Mammary epithelial cell (primary cell): Measurements from ENCODE around the gene THOP1.

Experiments used
- EZH2 ChIP-seq: IDR thresholded peaks from 2 replicates; pipeline ENCODE4 v1.6.1; 2012; ENCODE audit warnings: low read length, inconsistent platforms, borderline replicate concordance
- TF ChIP-seq, protein P1 (sequence below), 2 donors: IDR thresholded peaks in 1 of 2; conservative IDR thresholded peaks in 1 of 2; 2 replicates each; pipeline ENCODE4 v1.5.1; 2011 to 2012; ENCODE audit warnings: inconsistent platforms in 2 of 2, low read length in 2 of 2, mild to moderate bottlenecking in 2 of 2, control low read depth in 1 of 2, low read depth in 1 of 2; ENCODE audit not compliant: insufficient read depth in 1 of 2; ENCODE audit errors: extremely low read depth in 1 of 2

DNA sequence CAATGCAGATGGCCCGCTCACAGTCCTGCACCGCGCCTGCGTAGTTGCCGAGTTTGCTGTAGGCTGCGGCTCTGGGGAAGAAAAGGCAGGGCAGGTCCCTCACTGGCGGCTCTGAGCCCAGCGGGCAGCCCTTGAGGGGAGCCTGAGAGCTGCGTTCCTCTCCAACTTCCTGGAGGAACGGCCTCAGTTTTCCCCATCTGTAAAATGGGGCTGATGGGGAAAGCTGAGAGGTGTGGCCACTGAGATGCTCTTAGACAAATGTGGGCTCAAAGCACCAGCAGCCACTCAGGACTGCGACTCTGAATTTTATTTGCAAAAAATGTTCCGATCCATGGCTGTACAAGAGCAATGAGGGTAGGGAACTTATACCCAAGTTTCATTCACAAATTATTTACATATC lies 21.6 kb upstream of the THOP1 start:
- TF ChIP-seq, protein P1, sequence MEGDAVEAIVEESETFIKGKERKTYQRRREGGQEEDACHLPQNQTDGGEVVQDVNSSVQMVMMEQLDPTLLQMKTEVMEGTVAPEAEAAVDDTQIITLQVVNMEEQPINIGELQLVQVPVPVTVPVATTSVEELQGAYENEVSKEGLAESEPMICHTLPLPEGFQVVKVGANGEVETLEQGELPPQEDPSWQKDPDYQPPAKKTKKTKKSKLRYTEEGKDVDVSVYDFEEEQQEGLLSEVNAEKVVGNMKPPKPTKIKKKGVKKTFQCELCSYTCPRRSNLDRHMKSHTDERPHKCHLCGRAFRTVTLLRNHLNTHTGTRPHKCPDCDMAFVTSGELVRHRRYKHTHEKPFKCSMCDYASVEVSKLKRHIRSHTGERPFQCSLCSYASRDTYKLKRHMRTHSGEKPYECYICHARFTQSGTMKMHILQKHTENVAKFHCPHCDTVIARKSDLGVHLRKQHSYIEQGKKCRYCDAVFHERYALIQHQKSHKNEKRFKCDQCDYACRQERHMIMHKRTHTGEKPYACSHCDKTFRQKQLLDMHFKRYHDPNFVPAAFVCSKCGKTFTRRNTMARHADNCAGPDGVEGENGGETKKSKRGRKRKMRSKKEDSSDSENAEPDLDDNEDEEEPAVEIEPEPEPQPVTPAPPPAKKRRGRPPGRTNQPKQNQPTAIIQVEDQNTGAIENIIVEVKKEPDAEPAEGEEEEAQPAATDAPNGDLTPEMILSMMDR (conservative IDR thresholded peaks at IDR 0.05 in 1 of 2, IDR thresholded peaks at IDR 0.05 in 1 of 2; ENCODE audit: extremely low read depth in 1 of 2, insufficient read depth in 1 of 2, low read depth in 1 of 2, low read length in 2 of 2), result no peak
- no peak for TF ChIP-seq EZH2
